Endodermal cell (in vitro differentiated cells): Measurements from ENCODE around the gene ATAD5. TPM values are rescaled to one million over a fixed set of nuclear protein-coding genes. Genes with fewer than 3 reads are reported as not detected.

ENCODE experiments used
- DNase-seq: peaks from one replicate; pipeline ENCODE4 v3.0.0-alpha.2; 2017
- H3K27ac ChIP-seq: 2 replicates; pipeline ENCODE4 v1.5.1; 2013; ENCODE audit warnings: mild to moderate bottlenecking, low read depth, low read length, moderate library complexity
- H3K27me3 ChIP-seq: 2 replicates; pipeline ENCODE4 v1.6.1; 2013; ENCODE audit warnings: mild to moderate bottlenecking, low read length, moderate library complexity; ENCODE audit not compliant: insufficient read depth, control insufficient read depth, poor library complexity, severe bottlenecking
- H3K36me3 ChIP-seq: 2 replicates; pipeline ENCODE4 v1.7.0; 2013; ENCODE audit warnings: mild to moderate bottlenecking, low read length, moderate library complexity; ENCODE audit not compliant: control insufficient read depth, insufficient read depth
- H3K4me1 ChIP-seq: one replicate; pipeline ENCODE4 v1.7.0; 2013; ENCODE audit warnings: low read length; ENCODE audit not compliant: control insufficient read depth, insufficient read depth
- H3K4me3 ChIP-seq: 2 replicates; pipeline ENCODE4 v1.5.1; 2013; ENCODE audit warnings: mild to moderate bottlenecking, low read length, moderate library complexity
- H3K9ac ChIP-seq: 2 replicates; pipeline ENCODE4 v1.6.1; 2013; ENCODE audit warnings: mild to moderate bottlenecking, low read length, moderate library complexity; ENCODE audit not compliant: poor library complexity, severe bottlenecking; ENCODE audit errors: extremely low read depth
- H3K9me3 ChIP-seq: 2 replicates; pipeline ENCODE4 v1.6.1; 2013; ENCODE audit warnings: mild to moderate bottlenecking, low read length, moderate library complexity; ENCODE audit not compliant: control insufficient read depth
- H3K27ac Mint-ChIP-seq: 2 replicates; pipeline ENCODE4 v1.8.0; 2020; ENCODE audit warnings: mixed read lengths
- H3K27me3 Mint-ChIP-seq: 2 replicates; pipeline ENCODE4 v1.8.0; 2021; ENCODE audit warnings: mild to moderate bottlenecking, mixed read lengths; ENCODE audit not compliant: insufficient read depth
- H3K36me3 Mint-ChIP-seq: 2 replicates; pipeline ENCODE4 v1.8.0; 2020; ENCODE audit warnings: low read depth, mixed read lengths
- H3K4me1 Mint-ChIP-seq: 2 replicates; pipeline ENCODE4 v1.8.0; 2020; ENCODE audit warnings: mixed read lengths
- H3K4me3 Mint-ChIP-seq: 2 replicates; pipeline ENCODE4 v1.8.0; 2020; ENCODE audit warnings: mild to moderate bottlenecking, moderate library complexity, mixed read lengths
- H3K9me3 Mint-ChIP-seq: 2 replicates; pipeline ENCODE4 v1.8.0; 2020; ENCODE audit warnings: mild to moderate bottlenecking, mixed read lengths
- CTCF ChIP-seq: fragments of 200-600 bp; sonication (generic); conservative IDR thresholded peaks from 2 replicates; pipeline ENCODE4 v1.5.0; 2021; ENCODE audit warnings: antibody characterized with exemption, mild to moderate bottlenecking
- WGBS, 2 experiments: methylation state at CpG; one replicate each; pipeline versions ENCODE4 v1.1.5 to v1.1.7; 2013; ENCODE audit warnings: missing lambda C conversion rate in 2 of 2, mixed read lengths in 1 of 2; ENCODE audit not compliant: insufficient coverage in 1 of 2, insufficient read length in 1 of 2; 5-methylcytosine and 5-hydroxymethylcytosine counted together
- total RNA-seq, 2 donors: library from RNA; stranded (reverse); fragmentation: NEBNext Ultra II Directional in 1 of 2; extraction: Animal tissue kit (Norgen Biotek cat#: 25700) in 1 of 2; gene quantifications; 2 replicates in 1 of 2; 3 replicates in 1 of 2; pipeline ENCODE4 v1.2.1, GENCODE V29; 2021

The ATAD5 gene
- total RNA-seq, 2 donors from 2014 or later = 20.3 to 29.7 TPM

- Histone ChIP-seq H3K4me3 (no peak overlapping the region), H3K9ac (no peak overlapping the region), H3K9me3 (no peaks in the 10 kb centered on the region), H3K4me1 (no peaks in the 10 kb centered on the region), H3K27ac (no peak overlapping the region), H3K36me3 (peaks cover 44% of the 10 kb centered on the region), H3K27me3 (no peaks in the 10 kb centered on the region)
- Mint-ChIP-seq H3K4me1 (no peaks in the 10 kb centered on the region), H3K36me3 (peaks cover 49% of the 10 kb centered on the region), H3K9me3 (no peaks in the 10 kb centered on the region), H3K27me3 (no peaks in the 10 kb centered on the region), H3K4me3 (no peak overlapping the region), H3K27ac (no peak overlapping the region)
- TF ChIP-seq CTCF = no peak
- DNase-seq = no peak
- 85 to 94% methylated on average over 4 to 6 of the region's 6 CpGs for WGBS, 2 experiments
Measured at GRCh38 chr17:30848021-30848420, 16.3 kb downstream of the ATAD5 start.

DNA sequence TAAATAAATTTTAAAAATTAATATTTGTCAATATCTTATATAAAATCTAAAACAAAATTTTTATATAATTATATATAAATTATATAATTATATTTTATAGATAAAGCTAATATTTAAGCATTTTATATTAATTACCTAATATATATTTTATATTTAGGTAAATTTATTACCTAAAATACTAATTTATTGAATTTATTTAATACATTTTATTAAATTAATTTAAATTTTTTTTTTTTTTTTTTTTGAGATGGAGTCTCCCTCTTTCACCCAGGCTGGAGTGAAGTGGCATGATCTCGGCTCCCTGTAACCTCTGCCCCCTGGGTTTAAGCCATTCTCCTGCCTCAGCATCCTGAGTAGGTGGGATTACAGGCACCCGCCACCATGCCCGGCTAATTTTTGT lies 22.4 kb downstream of the ATAD5 start:
- WGBS, 2 experiments = 89 to 93% methylated on average over 3 of the region's 3 CpGs
- H3K27ac ChIP-seq = no peak overlapping the region
- no peaks in the 10 kb centered on the region for H3K9me3 ChIP-seq
- peaks cover 64% of the 10 kb centered on the region for H3K36me3 ChIP-seq
- H3K4me3 ChIP-seq = no peak overlapping the region
- H3K27me3 ChIP-seq = no peaks in the 10 kb centered on the region
- no peak for TF ChIP-seq CTCF
- no peaks in the 10 kb centered on the region for H3K4me1 ChIP-seq
- H3K27ac Mint-ChIP-seq = no peak overlapping the region
- no peak overlapping the region for H3K4me3 Mint-ChIP-seq
- no peak overlapping the region for H3K9ac ChIP-seq
- H3K4me1 Mint-ChIP-seq = no peaks in the 10 kb centered on the region
- no peaks in the 10 kb centered on the region for H3K9me3 Mint-ChIP-seq
- DNase-seq = no peak
- peaks cover 55% of the 10 kb centered on the region for H3K36me3 Mint-ChIP-seq
- no peaks in the 10 kb centered on the region for H3K27me3 Mint-ChIP-seq

DNA sequence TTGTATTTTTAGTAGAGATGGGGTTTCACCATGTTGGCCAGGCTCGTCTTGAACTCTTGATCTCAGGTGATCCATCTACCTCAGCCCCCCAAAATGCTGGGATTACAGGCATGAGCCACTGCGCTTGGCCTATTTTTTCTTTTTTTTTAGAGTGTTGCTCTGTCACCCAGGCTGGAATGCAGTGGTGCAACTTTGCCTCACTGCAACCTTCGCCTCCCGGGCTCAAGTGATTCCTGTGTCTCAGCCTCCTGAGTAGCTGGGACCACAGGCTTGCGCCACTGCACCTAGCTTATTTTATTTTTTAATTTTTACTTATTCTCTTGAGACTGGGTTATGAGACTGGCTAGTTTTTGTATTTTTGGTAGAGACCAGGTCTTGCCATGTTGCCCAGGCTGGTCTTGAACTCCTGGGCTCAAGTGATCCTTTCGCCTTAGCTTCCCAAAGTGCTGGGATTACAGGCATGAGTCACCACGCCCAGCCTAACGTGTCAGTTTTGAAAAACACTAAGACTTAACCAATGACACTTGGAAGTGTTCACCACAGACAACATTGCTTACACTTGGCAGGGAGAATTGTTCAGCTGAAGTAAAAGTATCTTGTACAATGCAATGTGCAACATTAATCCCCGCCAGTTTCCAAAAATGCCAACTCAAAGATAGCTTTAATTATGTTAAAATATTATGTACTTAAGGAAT lies 26.9 kb downstream of the ATAD5 start:
- no peak overlapping the region for H3K27ac ChIP-seq

More for the DNA sequence above, 26.9 kb downstream of the ATAD5 start:
- Mint-ChIP-seq H3K27me3 (no peaks in the 10 kb centered on the region), H3K27ac (no peak overlapping the region), H3K9me3 (no peaks in the 10 kb centered on the region), H3K4me1 (no peaks in the 10 kb centered on the region), H3K36me3 (peaks cover 54% of the 10 kb centered on the region), H3K4me3 (no peak overlapping the region)
- Histone ChIP-seq H3K4me3 (no peak overlapping the region), H3K36me3 (peaks cover 79% of the 10 kb centered on the region), H3K9ac (no peak overlapping the region), H3K4me1 (no peaks in the 10 kb centered on the region), H3K27me3 (no peaks in the 10 kb centered on the region), H3K9me3 (no peaks in the 10 kb centered on the region)
- no peak for DNase-seq
- TF ChIP-seq CTCF = no peak
- WGBS, 2 experiments = 96 to 97% methylated on average over 4 to 7 of the region's 9 CpGs
